HS-27A (cell line): ENCODE results near the gene DDR1.

ENCODE experiments used
- DNase-seq: peaks from one replicate; pipeline ENCODE4 v3.0.0-alpha.2; 2012; ENCODE audit warnings: low read depth, missing footprints

The DDR1 gene

DNA sequence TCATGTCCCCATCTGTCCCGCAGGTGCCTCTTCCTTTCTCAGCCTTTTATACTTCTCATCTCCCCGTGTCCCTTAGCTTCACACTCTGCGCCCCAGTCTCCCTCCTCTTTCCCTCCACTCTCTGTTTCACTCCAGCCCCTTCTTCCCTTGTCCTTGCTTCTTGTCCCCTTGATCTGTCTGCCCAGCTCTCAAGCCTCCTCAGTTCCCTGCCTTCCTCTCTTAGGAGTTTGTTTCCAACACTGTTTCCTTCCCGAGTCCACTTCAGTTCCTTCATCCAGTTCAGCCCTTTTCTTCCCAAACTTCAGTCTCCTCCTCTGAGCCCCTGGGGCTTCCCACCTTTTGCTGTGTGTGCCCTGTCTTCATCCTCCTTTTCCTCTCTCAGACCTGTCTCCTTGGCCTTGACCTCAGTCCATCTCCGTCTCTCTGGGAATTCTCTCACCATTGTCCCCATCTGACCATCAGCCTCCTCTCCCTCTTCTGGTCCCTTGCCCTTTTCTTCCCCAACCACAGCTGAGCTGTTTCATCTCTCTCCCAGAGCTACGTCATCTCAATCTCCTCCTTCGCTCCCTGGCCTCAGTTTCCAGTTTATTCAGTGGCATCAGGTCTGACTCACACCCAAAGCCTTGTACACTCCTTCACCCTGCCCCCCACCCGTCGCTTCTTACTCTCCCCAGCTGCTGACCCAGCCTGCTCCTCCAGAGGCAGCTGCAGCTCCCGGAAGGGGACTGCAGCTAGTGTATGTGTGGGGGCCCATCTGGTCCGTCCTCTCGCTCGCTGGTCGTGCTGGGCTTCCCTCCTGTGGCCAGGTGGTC, 2.7 kb upstream of the DDR1 start:
- no peak for DNase-seq

DNA sequence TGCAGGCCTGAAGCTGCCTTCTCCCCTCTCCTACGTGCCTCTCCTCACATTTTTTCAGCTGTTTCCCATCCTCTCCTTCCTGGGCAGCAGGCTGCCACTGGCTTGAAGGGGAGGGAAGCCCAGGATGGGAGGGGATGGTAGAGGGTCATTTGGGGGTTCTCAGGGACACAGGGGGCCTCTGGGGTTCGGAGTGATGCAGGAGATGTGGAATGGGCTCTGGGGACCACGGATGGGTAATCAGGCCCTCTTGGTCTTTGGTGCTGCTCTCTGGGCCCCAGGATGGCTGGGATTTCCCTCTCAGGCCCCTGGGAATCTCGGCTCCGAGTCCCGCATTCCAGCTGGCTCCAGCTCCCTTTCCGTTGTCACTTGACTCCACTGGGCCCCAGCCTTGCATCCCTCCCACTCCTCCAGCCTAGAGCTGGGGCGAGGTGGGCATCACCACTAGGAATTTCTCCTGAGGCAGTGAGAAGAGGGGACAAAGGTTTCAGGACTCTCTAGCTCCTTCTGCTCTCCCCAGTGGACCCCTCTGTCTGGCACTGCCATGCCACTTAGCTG, 2.0 kb upstream of the DDR1 start:
- no peak for DNase-seq

DNA sequence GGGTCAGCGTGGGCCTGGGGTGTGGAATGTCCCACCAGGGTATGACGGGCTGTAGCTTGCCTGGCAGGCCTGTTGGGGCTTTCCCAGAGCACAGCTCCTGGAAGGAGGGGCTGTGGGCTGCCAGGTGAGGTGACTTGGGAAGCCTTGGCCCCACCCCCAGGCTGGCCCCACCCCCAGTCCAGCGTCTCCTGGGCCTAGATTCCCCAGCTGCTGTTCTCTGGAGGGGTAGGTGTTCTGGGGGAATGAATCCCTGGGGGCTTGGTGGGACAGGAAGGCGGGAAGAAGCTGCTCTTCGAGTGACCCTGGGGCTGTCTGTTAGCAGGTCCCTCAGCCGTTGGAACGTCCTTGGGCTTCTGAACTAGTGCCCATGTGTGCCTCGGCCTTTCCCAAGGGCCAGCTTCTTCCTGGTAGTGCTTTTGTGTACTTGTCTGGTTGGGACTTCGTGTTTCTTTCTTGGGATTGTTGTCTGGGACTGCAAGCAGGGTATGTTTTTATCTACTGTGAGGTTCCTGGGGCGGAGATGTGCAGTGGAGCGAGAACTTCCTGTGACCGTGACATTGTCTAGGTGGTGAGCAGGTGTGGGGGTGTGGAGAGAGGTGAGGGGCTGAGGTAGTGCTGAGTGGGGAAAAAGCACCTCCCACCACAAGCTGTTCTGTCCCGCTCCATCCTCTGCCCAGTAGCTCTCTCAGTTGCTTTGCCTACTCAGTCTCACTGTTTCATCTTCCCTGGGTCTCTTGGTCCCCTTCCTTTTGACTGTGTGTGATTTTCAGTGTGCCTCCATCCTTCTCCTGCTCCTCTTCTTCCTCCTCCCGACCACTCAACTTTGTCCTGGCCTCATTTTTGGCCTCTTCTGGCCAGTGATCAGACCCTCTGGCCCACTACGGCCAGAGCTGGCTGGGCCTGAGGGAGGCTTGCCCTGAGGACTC, 1.3 kb upstream of the DDR1 start:
- no peak for DNase-seq

DNA sequence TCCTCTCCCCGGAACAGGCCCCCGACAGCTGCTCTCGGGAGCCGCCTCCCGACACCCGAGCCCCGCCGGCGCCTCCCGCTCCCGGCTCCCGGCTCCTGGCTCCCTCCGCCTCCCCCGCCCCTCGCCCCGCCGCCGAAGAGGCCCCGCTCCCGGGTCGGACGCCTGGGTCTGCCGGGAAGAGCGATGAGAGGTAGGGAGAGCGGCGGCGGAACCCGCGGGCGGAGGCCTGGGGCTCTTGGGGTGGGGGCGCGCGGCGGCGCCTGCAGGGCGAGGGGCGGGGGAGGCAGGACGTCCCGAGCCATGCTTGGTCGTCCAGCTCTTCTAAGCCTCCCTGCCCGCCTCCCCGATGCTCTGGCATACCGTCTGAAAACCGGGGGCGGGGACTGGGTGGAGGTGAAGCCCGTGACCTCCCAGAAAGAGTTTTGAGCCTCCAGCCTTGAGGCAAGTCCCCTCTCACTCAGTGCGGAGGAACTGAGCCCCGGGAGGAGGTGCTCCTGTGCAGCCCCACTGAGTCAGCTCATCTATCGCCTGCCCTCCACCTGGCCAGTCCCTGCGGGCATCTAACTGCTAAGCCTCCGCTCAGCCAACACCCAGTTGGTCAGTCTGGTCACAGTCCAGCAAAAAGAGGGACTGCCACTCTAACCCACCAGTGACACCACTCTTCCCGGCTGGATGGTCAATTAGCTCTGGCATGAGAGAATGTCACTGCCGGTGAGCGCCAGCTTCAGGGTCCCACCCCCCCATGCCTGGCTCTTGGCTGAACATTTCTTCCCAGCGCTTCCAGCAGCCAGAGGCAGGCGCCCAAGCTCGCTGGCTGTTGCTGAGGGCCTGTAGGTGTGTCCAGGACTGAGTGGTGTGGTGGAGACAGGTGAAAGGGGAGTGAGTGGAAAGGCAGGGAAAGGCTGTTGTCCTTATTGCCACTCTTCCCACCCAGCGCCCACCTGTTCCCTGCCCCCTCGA, 482 bp downstream of the DDR1 start:
- no peak for DNase-seq

DNA sequence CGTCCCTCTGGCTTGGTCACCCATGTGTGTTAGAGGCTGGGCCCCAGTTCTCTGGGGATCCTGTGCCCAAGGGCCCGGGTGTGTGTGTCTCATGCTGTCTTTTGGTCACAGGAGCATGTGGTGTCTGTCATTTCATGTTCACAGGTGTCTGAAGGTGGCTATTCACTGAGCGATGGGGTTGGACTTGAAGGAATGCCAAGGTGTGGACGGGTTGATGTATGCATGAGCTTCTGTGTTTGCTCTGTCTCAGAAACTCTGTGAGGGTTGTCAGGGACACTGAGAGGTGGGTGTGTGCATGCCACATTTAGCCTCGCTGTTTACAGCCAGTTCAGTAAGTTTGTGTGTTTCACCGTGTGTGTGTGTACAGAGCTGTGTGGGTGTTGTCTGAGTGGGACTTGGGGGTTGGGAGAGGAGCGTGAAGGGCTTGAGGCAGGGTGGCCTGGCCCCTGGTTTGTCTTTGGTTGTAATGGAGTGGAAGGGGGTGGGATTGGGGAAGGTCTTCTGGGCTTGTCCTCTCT, 1.2 kb downstream of the DDR1 start:
- no peak for DNase-seq

DNA sequence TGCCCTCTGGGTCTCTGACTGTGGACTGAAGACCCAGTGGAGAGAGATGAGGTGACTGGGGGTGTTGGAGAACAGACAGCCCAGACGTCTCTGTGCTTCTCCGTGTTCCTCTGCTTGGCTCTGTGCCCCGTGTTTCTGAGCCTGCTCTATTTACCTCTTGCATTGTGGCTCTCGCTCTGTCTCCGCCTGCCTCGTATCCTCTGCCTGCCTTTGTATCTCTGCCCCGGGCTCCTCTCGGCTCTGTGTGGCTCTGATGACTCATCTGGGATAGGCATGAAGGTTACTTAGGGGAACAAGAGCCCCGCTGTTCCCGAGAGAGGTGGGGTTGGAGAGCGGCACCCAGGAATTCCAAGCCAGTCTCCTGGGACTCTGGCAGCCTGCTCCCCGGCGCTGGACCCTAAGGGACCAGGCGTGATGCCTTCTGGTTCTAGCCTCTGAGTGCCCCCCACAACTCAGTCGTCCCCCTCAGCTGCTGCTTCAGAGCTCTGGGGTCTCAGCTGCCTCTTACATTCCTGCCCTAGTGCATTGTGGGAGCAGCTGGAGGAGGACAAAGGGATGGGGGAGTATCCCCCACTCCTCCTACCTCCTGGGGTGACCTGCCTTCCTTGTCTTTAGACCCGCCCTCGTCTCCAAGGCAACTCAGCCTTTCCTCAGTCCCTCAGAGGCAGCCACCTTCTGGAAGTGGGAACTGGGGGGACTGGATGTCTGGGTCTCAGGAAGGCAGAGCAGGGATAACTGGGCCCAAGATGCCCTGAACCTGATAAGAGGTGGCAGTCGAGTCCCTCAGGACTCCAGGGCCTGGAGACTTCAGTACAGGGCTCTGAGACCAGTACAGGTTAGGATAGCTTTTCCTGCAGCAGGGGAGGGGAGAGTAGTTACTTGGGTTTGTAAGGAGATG, 1.9 kb downstream of the DDR1 start:
- peak; percentile 51 for DNase-seq

DNA sequence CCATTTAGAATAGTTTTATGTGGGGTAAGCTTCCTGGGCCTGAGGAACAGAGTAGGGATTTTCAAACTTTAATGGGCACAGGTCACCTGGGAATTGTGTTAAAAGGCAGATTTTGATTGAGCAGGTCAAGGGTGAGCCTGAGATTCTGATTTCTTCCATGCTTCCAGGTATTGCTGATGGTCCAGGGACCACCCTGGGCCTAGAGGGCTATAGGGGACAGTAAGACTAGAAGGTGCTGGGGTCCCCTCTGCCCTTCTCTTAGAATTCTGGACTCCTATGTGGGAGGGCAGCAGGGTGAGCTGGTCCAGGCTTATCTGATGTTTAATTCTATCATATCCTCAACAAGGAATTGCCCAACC, 2.6 kb downstream of the DDR1 start:
- no peak for DNase-seq

DNA sequence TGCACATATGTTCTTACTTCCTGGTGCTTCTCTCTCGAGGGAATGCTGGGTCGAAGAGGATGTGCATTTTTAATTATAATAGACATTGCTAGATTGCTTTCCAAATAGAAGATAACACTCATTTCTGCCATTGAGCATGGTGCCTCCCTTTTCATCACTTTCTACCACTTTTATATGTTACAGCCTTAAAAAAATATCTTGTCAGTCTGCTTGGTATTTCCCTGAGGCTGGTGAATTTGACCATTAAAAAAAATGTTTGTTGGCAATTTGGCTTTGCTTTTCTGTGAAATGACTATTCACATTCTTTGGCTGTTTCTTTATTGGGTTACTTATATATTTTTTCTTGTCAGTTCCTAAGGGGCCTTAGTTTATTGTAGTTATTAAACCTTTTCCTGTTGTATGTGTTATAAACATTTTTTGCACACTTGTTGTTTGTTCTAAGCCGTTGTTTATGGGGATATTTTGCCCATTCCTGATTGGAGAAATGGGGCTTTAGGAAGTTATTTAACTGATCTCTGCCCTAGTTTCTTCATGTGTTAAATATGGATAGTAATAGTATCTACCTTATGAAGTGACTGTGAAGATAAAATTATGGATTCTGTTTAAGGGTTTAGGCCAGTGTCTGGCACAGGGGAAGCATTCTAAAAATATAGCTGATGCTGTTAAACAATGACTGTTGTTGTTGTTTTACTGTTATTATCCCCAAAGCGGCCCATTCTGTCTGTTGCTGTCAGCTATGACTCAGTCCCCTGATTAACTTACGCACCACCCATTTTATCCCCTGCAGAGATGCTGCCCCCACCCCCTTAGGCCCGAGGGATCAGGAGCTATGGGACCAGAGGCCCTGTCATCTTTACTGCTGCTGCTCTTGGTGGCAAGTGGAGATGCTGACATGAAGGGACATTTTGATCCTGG, 3.8 kb downstream of the DDR1 start:
- DNase-seq, result no peak

DNA sequence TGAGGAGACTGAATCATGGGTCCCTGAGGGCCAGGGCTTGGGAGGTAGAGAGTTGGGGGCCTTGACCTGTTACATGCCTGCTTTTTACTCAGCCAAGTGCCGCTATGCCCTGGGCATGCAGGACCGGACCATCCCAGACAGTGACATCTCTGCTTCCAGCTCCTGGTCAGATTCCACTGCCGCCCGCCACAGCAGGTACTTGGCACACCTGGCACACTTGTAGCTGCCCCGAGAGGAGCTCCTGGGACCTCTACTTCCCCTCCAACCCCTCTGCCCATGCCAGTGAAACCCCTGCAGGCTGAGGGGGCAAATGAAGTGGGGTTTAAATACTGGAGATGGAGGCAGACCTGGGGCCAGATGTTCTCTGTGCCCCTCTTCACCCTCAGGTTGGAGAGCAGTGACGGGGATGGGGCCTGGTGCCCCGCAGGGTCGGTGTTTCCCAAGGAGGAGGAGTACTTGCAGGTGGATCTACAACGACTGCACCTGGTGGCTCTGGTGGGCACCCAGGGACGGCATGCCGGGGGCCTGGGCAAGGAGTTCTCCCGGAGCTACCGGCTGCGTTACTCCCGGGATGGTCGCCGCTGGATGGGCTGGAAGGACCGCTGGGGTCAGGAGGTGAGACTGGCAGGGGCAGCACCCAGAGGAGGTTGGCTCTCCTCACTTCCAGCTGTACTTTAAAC, 4.6 kb downstream of the DDR1 start:
- no peak for DNase-seq

DNA sequence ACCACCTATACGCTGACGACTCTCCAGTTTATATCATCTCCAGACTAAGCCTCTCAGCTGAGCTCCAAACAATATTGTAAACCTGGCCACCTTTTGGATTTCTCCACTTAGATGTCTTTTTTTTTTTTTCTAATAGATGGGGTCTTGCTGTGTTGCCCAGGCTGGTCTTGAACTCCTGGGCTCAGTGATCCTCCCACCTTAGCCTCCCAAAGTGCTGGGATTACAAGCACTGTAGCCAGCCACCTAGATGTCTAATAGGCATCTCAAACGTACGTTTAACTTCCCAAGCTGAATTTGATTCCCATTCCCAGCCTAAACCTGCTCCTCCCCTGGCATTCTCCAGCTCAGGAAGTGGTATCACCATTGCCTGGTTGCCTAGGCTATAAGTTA, 5.2 kb downstream of the DDR1 start:
- no peak for DNase-seq

DNA sequence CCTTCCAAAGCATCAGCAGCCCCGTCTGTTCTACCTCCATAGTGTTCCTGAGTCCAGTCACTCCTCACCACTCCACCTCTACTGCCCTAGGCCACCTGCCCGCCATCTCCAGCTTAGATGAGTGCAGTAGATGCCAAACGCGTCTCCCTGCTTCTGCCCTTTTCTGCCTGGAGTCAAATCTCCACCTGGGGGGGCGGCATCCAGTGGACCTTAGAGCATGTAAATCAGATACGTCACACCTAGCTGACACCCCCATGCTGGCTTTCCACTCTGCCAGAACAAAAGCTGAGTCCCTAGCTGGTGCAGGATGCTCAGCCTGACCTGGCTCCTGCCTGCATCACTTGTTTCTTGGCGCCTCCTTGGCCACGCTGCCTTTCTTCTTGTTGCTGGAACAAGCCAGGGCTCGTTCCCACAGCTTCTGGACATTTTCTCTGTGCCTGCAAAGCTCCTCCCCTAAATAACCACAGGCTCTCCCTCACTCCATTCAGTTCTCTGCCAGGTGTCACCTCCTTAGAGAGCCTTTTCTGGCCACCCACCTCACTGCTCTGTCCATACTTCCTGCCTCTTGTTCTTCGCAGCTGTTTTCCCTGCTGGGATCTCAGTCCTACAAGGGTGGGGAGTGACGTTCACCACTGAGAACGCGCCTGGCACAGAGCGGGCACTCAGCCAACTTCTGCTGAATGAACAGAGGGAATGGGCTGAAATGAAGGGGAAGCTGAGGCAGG, 5.8 kb downstream of the DDR1 start:
- no peak for DNase-seq

DNA sequence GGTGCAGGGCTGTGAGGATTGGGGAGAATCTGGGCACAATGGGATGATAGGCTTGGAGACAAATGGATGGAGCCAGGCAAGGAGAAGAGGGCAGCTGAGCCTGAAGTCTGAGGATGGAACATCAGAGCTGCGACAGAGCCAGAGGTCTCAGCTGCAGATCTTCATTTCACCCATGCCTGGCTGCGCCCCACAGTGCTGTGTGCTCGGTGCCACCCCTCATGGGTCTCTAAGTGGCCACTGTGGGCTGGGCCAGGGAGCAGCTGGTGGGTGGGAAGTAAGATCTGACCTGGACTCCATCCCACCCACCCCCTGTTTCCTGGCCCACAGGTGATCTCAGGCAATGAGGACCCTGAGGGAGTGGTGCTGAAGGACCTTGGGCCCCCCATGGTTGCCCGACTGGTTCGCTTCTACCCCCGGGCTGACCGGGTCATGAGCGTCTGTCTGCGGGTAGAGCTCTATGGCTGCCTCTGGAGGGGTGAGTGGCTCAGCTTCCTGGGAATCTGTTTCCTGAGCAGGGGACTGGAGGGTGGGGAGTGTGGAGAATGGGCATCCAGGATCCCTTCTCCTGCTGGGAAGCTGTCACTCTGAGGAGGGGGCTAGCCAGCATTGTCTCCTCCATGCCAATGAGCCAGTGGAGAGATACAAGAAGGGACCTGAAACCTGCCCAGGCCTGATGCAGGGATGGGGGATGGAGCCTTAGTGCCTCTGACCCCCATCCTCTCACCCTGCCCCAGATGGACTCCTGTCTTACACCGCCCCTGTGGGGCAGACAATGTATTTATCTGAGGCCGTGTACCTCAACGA, 6.5 kb downstream of the DDR1 start:
- DNase-seq, result no peak

DNA sequence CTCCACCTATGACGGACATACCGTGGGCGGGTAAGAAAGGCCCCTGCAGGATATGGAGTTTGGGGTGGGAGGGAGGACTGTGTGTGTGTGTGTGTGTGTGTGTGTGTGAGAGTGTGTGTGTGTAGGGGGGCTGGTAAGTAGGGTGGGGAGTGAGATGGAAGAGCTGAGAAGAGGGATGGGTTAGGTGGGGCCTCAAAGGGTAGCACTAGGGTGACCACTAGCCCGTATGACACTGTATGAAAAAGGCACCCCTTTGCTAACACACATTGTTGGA, 7.1 kb downstream of the DDR1 start:
- DNase-seq, result no peak

DNA sequence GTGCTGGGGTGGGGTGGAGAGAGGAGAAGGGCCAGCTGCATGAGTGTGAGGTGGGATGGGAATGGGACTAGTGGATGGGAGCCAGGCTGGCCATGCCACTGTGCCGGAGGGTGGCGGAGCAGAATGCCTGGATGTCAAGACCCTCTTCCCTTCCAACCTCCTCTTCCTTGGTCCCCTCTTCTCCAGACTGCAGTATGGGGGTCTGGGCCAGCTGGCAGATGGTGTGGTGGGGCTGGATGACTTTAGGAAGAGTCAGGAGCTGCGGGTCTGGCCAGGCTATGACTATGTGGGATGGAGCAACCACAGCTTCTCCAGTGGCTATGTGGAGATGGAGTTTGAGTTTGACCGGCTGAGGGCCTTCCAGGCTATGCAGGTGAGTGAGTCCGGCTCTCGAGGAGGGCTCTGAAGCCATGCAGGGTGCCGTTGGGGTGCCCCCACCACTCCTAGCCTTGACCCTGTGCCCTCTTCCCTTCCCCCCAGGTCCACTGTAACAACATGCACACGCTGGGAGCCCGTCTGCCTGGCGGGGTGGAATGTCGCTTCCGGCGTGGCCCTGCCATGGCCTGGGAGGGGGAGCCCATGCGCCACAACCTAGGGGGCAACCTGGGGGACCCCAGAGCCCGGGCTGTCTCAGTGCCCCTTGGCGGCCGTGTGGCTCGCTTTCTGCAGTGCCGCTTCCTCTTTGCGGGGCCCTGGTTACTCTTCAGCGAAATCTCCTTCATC, 7.7 kb downstream of the DDR1 start:
- DNase-seq, result no peak

DNA sequence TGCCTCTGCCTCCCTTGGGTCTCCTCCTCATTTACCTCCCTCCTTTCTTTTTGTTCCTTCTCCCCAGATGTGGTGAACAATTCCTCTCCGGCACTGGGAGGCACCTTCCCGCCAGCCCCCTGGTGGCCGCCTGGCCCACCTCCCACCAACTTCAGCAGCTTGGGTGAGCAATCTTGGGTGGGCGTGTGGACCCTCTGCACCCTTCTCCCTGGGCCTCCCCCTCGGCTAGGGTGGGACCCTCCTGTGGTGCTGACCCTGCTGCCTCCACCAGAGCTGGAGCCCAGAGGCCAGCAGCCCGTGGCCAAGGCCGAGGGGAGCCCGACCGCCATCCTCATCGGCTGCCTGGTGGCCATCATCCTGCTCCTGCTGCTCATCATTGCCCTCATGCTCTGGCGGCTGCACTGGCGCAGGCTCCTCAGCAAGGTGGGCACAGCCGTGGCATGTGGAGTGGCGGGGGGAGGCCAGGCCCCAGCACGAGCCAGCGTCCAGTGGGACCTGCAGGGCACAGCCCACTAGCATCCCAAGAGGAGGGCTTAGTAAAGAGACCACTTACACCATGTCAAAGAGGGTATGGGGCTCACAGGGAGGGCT, 8.8 kb downstream of the DDR1 start:
- no peak for DNase-seq

DNA sequence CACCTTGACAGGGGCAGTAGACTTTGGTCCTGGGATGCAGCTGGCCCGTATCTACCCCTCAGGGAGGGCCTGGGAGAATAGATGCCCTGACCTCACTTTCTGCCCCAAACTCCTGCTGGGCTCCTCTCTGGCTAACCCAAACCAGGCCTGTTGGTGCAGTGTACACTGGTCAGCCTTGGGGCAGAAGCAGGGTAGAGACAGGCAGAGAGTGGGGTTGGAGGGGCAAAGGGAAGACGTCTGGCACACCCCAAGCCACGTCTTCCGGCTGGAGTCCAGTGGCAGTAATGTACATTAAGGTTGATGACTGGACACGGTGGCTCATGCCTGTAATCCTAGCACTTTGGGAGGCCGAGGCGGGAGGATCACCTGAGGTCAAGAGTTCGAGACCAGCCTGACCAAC, 9.3 kb downstream of the DDR1 start:
- DNase-seq, result no peak

DNA sequence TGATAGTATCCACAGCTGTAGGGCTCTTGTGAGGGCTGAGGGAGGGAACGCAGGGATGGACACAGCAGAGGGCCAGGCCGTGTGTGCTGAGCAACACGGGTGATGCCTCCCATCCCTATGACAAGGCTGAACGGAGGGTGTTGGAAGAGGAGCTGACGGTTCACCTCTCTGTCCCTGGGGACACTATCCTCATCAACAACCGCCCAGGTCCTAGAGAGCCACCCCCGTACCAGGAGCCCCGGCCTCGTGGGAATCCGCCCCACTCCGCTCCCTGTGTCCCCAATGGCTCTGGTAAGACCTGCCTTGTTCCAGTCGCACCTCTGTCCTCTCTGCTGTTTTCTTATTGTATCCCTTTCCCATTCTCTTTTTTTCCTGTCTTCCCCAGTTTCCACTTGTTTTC, 10.1 kb downstream of the DDR1 start:
- DNase-seq, result no peak
